HG02642 (cell line): Measurements from ENCODE around the gene CENPU.
"Not testable (repeated sequence)": the region's sequence is repeated elsewhere in the genome, so short reads cannot be mapped to it uniquely, and the experiment has no call there.

Source experiments
- ATAC-seq: cut with Tn5 transposase; IDR thresholded peaks from one replicate; pipeline ENCODE4 v1.9.1; 2021; ENCODE audit warnings: mild to moderate bottlenecking; ENCODE audit not compliant: unreplicated experiment, poor library complexity

Gene CENPU

DNA sequence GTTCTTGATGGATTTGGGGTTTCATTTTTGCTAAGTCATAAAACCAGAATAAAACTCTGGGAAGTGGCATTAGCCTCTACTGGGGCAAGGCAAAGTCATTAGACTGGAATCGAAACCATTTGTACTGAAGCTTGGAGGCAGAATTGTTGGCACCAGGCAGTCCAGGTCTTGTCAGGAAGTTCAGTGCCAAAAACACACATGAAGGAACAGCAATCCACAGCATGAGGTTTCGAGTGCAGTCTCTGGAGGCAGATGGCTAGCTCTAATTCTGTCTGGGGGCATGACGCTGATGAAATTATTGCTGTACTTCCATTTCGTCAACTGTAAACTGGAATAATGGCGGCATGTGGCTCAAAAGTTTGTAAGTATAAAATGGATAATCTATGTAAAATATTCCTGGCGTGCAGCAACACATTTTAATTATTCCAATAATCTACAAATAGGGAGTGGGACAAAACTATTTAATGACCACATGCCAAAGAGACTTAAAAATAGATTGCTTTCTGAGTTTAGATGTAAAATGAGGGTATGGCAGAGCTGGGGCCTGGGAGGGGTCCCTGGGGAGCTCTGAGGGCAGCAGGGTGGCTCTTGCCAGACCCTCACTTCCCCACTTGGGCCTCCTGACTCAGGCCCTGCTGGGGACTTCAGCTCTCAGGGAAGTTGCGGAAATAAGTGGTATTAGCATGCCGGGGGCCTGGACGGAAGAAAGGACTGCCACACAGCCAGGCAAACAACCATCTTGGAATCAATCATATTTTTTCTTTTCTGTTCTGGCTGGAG lies 18.8 kb upstream of the CENPU start:
- ATAC-seq, result no peak

DNA sequence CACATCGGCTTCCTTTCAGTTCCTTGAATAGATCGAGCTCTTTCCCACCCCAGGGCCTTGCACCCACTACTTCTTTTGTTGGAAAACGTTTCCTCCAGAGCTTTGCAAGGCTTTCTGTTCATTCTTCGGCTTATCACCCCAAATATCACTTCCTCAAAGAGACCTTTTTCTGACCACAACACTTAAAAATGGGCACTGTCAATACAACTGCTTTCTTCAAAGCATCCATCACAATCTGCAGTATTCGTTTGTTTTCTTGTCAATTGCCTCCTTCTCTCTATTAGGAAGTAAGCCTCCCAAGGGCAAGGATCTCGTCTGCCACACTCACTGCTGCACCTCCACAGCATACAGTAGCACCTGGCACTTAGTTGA lies 17.7 kb upstream of the CENPU start:
- no peak for ATAC-seq

DNA sequence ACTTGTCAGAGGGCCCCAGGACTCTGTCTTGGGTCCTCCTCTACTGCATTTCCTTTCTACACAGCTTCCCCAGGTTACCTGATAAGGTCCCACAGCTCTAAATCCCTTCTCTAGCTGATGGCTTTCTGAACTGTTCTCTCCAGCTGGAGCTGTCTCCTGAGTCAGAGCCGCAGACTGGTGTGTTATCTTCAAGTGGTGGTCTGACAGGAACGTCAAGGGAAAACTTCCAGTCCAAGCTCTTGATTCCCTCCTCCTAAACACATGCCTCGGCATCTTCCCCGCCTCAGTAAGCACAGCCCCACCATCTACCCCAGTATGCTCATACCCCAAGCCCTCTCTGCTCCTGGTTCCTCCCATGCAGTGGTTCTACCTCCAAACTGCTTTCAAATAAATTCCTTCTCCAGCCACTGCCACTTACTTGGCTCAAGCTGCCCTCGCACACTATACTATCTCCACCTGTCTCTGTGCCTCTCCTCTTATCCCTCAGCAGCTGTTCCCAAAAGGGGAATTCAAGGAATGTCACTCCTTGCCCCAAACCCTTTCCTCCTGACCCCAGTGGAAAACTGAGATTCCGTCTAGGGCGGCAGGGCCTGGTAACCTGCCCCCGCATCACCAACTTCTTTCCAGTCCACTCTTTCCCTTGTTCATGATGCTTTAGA lies 17.2 kb upstream of the CENPU start:
- ATAC-seq, result no peak

- no peak for ATAC-seq
These were observed 14.4 kb upstream of the CENPU start for GRCh38 chr4:184748251-184748652.

- no peak for ATAC-seq
These were observed 13.3 kb upstream of the CENPU start for GRCh38 chr4:184747034-184747830.

GRCh38 chr4:184745831-184746795 lies 12.2 kb upstream of the CENPU start:
- ATAC-seq, result peak; percentile 65

DNA sequence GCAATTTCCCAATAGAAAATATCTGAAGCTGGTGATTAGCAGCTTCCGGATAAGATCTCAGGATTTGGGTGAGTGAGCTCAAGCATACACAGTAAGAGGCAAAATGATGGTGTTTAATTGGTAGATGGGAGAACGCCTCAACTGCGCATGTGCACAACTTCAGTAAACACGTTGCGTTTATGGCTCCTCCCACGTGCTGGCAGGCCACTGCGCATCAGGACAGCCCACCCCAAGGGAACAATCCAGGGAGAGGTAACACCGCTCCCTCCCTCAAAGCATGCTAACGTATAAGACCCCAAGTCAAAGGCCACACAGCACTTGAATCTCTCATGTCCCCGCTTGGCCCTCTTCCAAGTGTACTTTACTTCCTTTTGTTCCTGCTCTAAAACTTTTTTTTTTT lies 10.3 kb upstream of the CENPU start:
- ATAC-seq, result no peak

DNA sequence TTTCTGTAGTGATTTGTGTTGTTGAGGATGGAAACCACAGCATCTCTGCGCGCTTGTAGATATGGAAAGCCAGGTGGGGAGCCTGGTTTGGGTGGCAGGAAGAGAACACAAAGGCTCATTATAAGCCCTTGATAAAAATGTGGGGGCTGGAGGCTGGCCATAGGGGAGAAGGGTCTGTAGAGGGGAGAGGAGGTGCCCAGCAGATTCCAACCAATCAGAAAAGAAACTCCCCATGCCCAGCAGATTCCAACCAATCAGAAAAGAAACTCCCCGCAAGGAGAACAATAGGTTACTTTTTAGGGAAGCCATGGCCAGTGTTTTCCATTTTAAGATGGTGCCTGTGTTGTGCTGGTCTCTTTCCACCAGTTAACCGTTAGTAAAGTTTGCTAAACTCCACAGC lies 9.8 kb upstream of the CENPU start:
- ATAC-seq, result no peak

- not testable (repeated sequence) for ATAC-seq
These were observed 7.8 kb upstream of the CENPU start for GRCh38 chr4:184741651-184742050.

- ATAC-seq, result no peak
These were observed 7.1 kb upstream of the CENPU start for GRCh38 chr4:184740980-184741391.

- not testable (repeated sequence) for ATAC-seq
These were observed 5.7 kb upstream of the CENPU start for GRCh38 chr4:184739575-184739974.

DNA sequence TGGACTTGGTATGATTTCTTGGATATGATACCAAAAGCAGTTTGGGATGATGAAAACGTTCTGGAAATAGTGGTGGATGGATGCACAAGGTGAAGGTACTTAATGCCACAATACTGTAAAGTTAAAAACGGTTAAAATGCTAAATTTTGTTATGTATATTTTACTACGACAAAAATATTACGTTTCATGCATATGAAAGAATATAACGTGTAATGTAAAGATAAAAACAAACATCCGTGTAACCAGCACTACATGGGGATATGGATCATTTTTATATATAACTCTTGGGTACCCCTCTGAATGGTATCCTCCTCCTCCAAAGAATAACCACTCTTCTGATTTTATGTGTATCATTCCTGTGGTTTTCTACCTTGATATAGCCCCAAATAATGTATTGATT lies 862 bp upstream of the CENPU start:
- ATAC-seq, result no peak

DNA sequence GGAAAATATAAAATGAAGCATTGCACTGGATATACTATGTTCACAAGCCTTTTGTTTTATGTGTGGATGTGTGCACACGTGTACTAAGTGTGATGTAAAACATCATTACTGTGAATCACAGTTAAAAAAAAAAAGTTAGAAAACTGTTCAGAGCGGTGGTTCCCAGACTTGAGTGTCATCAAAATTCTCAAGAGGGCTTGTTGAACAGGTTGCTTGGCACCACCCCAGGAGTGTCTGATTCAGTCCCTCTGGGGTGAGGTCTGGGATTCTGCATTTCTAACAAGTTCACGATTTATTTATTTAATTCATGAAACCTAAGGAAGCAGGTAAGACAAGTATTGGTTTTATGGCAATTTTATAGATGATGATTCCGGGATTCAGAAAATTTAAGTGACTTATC lies 1.8 kb downstream of the CENPU start:
- ATAC-seq, result no peak

- no peak for ATAC-seq
These were observed 2.8 kb downstream of the CENPU start for GRCh38 chr4:184731056-184731455.

DNA sequence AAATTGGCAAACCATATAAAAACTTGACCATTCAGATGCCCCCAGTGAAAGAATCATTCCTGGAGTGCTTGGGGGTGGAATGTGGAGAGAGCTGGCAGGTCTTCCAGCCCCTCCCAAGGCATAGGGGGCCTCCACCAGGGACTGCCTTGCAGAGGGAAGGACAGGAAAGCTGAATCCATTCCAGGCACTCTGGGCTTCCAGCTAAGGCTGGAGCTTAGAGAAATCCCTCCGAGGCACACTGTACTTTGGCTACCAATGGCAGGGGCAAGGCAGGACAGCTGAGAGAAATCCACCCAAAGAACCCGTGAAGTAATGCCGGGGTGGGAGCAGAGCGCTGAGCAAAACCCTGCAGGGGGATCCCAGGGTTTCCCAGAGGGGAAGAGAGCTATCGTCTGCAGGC lies 4.0 kb downstream of the CENPU start:
- ATAC-seq, result no peak

GRCh38 chr4:184728858-184729257 lies 5.0 kb downstream of the CENPU start:
- no peak for ATAC-seq

GRCh38 chr4:184727430-184727829 lies 6.5 kb downstream of the CENPU start:
- no peak for ATAC-seq

GRCh38 chr4:184722798-184723197 lies 11.1 kb downstream of the CENPU start:
- no peak for ATAC-seq

- ATAC-seq, result no peak
These were observed 12.6 kb downstream of the CENPU start for GRCh38 chr4:184721254-184721653.

GRCh38 chr4:184719407-184719806 lies 14.5 kb downstream of the CENPU start:
- ATAC-seq, result no peak
